GM23248 (cell line): ENCODE measurements around the gene ZNF709.

Experiments used
- EZH2 ChIP-seq: fragments of 200-600 bp; sonication (generic); IDR thresholded peaks from 2 replicates; pipeline ENCODE4 v1.6.1; 2018; ENCODE audit warnings: antibody characterized with exemption, mild to moderate bottlenecking; ENCODE audit not compliant: insufficient read depth, poor library complexity, severe bottlenecking
- EZH2phosphoT487 ChIP-seq: fragments of 200-600 bp; sonication (generic); IDR thresholded peaks from 2 replicates; pipeline ENCODE4 v1.6.1; 2018; ENCODE audit warnings: antibody characterized with exemption, moderate library complexity, mild to moderate bottlenecking, low read depth; ENCODE audit not compliant: insufficient read depth

- TF ChIP-seq EZH2phosphoT487 (no peak), EZH2 (no peak)
These were observed 58.7 kb downstream of the ZNF709 start for GRCh38 chr19:12425888-12426274.
